Nephron progenitor cell (in vitro differentiated cells): ENCODE results near the gene SEL1L.
A peak's percentile ranks its signal among the peaks of the same experiment; 100 is the strongest.

Experiments used
- DNase-seq: peaks from one replicate; pipeline ENCODE4 v3.0.0; 2021
- H3K27ac Mint-ChIP-seq: 2 replicates; pipeline ENCODE4 v1.8.0; 2021; ENCODE audit warnings: mild to moderate bottlenecking, moderate library complexity, mixed read lengths
- H3K27me3 Mint-ChIP-seq: 2 replicates; pipeline ENCODE4 v1.8.0; 2021; ENCODE audit warnings: mild to moderate bottlenecking, low read depth, mixed read lengths; ENCODE audit not compliant: poor library complexity
- H3K36me3 Mint-ChIP-seq: 2 replicates; pipeline ENCODE4 v1.8.0; 2021; ENCODE audit warnings: low read depth, mixed read lengths
- H3K4me1 Mint-ChIP-seq: 2 replicates; pipeline ENCODE4 v1.8.0; 2021; ENCODE audit warnings: mixed read lengths
- H3K4me3 Mint-ChIP-seq: 2 replicates; pipeline ENCODE4 v1.8.0; 2021; ENCODE audit warnings: mild to moderate bottlenecking, moderate library complexity, mixed read lengths
- H3K9me3 Mint-ChIP-seq: 2 replicates; pipeline ENCODE4 v1.8.0; 2021; ENCODE audit warnings: mild to moderate bottlenecking, moderate library complexity, mixed read lengths
- TF ChIP-seq, protein P1 (sequence below): fragments of 200-600 bp; sonication (generic); IDR thresholded peaks from 2 replicates; pipeline ENCODE4 v1.5.0; 2021; ENCODE audit warnings: antibody characterized with exemption

Gene SEL1L

DNA sequence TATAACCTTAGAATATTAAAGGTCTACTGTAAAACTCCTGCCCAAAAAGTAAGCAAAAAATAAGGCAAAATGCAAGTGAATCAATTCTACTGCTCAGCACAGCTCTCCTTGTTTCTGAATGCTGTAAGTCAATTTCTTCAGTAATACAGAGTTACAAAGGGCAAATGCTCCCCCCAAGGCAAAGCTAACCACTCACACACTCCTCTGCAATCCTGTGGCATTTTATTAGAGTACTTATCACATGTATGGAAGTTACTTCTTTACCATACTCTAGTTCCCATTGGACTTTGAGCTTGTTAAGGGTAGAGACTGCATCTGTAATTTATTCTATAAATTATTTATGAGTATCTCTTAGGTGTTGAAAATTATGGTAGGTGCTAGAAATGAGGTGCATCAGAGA is 27.2 kb downstream of the SEL1L start:
- DNase-seq: no peak
- TF ChIP-seq, protein P1, sequence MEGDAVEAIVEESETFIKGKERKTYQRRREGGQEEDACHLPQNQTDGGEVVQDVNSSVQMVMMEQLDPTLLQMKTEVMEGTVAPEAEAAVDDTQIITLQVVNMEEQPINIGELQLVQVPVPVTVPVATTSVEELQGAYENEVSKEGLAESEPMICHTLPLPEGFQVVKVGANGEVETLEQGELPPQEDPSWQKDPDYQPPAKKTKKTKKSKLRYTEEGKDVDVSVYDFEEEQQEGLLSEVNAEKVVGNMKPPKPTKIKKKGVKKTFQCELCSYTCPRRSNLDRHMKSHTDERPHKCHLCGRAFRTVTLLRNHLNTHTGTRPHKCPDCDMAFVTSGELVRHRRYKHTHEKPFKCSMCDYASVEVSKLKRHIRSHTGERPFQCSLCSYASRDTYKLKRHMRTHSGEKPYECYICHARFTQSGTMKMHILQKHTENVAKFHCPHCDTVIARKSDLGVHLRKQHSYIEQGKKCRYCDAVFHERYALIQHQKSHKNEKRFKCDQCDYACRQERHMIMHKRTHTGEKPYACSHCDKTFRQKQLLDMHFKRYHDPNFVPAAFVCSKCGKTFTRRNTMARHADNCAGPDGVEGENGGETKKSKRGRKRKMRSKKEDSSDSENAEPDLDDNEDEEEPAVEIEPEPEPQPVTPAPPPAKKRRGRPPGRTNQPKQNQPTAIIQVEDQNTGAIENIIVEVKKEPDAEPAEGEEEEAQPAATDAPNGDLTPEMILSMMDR: no peak
- H3K36me3 Mint-ChIP-seq: peaks cover 64% of the 10 kb centered on the region
- no peak overlapping the region for H3K4me3 Mint-ChIP-seq
- peaks cover 29% of the 10 kb centered on the region for H3K4me1 Mint-ChIP-seq
- peak overlapping the region; percentile 18 for H3K27ac Mint-ChIP-seq
- no peaks in the 10 kb centered on the region for H3K27me3 Mint-ChIP-seq
- H3K9me3 Mint-ChIP-seq: no peaks in the 10 kb centered on the region

DNA sequence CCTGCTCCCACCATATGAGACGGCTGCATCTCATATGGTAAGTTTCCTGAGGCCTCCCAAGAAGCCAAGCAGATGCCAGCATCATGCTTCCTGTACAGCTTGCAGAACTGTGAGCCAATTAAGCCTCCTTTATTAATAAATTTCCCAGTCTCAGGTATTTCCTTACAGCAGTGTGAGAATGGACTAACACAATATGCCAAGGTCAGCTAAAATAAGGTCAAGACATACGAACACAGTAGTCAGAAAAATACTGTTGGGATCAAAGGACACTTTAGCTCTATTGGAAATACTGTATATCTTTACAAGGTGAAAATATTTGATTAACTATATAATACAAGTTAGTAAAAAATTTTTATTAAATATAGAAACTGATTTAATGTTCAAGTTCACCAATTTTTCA is 28.8 kb downstream of the SEL1L start:
- H3K27me3 Mint-ChIP-seq: no peaks in the 10 kb centered on the region
- H3K27ac Mint-ChIP-seq: no peak overlapping the region
- no peaks in the 10 kb centered on the region for H3K9me3 Mint-ChIP-seq
- peaks cover 75% of the 10 kb centered on the region for H3K36me3 Mint-ChIP-seq
- TF ChIP-seq, protein P1: no peak
- H3K4me3 Mint-ChIP-seq: no peak overlapping the region
- no peak for DNase-seq
- H3K4me1 Mint-ChIP-seq: peaks cover 13% of the 10 kb centered on the region

DNA sequence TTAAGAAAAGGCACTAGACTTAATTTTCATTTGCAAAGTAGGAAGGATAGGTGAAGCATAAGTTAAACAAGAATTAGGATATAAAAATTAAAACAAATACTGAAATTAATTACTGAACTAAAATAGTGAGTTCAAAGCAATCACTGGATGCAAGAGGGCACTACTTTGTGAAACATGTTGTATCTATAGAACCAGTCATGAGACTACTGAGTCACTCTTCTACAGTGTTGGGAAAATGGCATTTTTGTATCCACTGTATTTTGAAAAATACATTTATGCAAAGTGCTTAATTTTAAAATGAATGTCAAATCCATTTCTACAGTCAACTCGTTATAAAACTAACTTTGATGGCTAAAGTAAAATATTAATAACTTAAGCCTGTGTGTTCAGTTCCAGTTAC is 47.9 kb downstream of the SEL1L start:
- H3K36me3 Mint-ChIP-seq: peaks cover 54% of the 10 kb centered on the region
- no peak for DNase-seq
- TF ChIP-seq, protein P1: no peak
- no peak overlapping the region for H3K27ac Mint-ChIP-seq
- H3K9me3 Mint-ChIP-seq: no peaks in the 10 kb centered on the region
- H3K4me3 Mint-ChIP-seq: no peak overlapping the region
- no peaks in the 10 kb centered on the region for H3K27me3 Mint-ChIP-seq
- H3K4me1 Mint-ChIP-seq: no peaks in the 10 kb centered on the region

DNA sequence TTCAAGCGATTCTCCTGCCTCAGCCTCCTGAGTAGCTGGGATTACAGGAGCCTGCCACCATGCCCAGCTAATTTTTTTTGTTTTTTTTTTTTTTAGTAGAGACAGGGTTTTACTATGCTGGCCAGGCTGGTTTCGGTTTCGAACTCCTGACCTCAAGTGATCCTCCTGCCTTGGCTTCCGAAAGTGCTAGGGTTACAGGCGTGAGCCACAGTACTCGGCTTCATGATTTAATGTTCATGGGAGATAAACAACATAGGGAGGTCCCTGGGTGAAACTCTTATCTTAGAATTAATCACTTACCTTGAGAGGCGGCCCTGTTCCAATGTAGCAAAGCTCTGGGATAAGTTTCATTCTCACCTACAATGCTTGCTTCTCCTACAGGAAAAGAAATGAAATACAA is 48.3 kb downstream of the SEL1L start:
- H3K27me3 Mint-ChIP-seq: no peaks in the 10 kb centered on the region
- TF ChIP-seq, protein P1: no peak
- DNase-seq: no peak
- no peak overlapping the region for H3K4me3 Mint-ChIP-seq
- H3K9me3 Mint-ChIP-seq: no peaks in the 10 kb centered on the region
- H3K4me1 Mint-ChIP-seq: no peaks in the 10 kb centered on the region
- H3K27ac Mint-ChIP-seq: peak overlapping the region; percentile 69
- peaks cover 53% of the 10 kb centered on the region for H3K36me3 Mint-ChIP-seq

DNA sequence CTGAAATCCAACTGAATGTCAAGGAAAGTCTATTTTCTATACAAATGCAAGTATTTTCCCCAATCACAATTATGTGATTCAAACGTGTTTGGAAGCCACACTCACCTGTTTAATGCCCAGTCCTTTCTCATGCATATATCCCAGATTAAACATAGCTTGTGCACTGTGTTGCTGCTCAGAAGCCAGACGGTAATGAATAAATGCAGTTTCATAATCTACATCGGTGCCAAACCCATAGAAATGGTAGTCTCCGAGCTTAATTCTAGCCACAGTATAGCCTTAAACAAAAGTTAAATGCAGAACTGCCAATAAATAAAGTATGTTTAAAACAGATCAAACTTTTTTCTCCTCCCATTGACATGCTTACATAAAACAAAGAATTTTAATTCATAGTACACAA is 49.5 kb downstream of the SEL1L start:
- DNase-seq: no peak
- Mint-ChIP-seq H3K27me3 (no peaks in the 10 kb centered on the region), H3K4me3 (no peak overlapping the region), H3K27ac (no peak overlapping the region), H3K4me1 (no peaks in the 10 kb centered on the region), H3K36me3 (peaks cover 58% of the 10 kb centered on the region), H3K9me3 (no peaks in the 10 kb centered on the region)
- TF ChIP-seq, protein P1: no peak

DNA sequence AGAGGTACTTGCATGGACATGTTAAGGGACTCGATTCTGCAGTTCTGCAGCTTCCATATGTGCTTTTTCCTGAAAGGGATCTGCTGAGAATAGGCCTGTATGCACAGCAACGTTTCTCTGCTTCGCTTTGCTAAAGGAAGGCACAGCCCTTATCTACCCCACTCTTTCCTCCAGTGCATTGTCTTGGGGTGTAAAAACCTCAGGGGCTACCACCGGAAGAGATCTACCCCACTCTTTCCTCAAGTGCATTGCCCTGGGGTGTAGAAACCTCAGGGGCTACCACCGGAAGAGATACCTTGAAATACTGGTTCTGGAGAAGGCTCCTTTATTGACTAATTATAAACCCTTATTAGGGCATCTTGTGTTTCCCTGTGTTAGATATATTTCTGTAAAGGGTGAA is 52.9 kb downstream of the SEL1L start:
- TF ChIP-seq, protein P1: no peak
- no peak overlapping the region for H3K4me3 Mint-ChIP-seq
- H3K27me3 Mint-ChIP-seq: no peaks in the 10 kb centered on the region
- no peaks in the 10 kb centered on the region for H3K4me1 Mint-ChIP-seq
- H3K36me3 Mint-ChIP-seq: peaks cover 53% of the 10 kb centered on the region
- H3K9me3 Mint-ChIP-seq: no peaks in the 10 kb centered on the region
- H3K27ac Mint-ChIP-seq: no peak overlapping the region
- DNase-seq: no peak
